HepG2 (cell line): Measurements from ENCODE around the gene EEF1AKMT4. TPM values are rescaled to one million over a fixed set of nuclear protein-coding genes. Genes with fewer than 3 reads are reported as not detected.

Experiments
- ARID2 ChIP-seq: sonication (generic); formaldehyde crosslinking; IDR thresholded peaks from 2 replicates; pipeline ENCODE4 v1.8.1; 2022; ENCODE audit warnings: mild to moderate bottlenecking, missing genetic modification reagents, borderline replicate concordance
- ISX ChIP-seq: sonication (generic); formaldehyde crosslinking; conservative IDR thresholded peaks from 2 replicates; pipeline ENCODE4 v1.5.0; 2020; ENCODE audit warnings: missing genetic modification reagents
- LCORL ChIP-seq, 2 experiments: fragments of 450-650 bp in 1 of 2; sonication (generic) in 1 of 2; formaldehyde crosslinking in 1 of 2; IDR thresholded peaks; 2 replicates each; pipeline versions ENCODE4 v1.5.0 to v1.6.1; 2017 to 2020; ENCODE audit warnings: antibody characterized with exemption in 1 of 2, missing genetic modification reagents in 1 of 2
- MIXL1 ChIP-seq: IDR thresholded peaks from 2 replicates; pipeline ENCODE4 v1.6.1; 2016
- MXI1 ChIP-seq: IDR thresholded peaks from 3 replicates; pipeline ENCODE4 v1.6.1; 2012; ENCODE audit warnings: low read depth, low read length, inconsistent platforms, borderline replicate concordance
- NPAS2 ChIP-seq: sonication (generic); formaldehyde crosslinking; IDR thresholded peaks from 2 replicates; pipeline ENCODE4 v1.8.0; 2022; ENCODE audit warnings: mild to moderate bottlenecking, missing genetic modification reagents, borderline replicate concordance
- RNF2 ChIP-seq: fragments of 450-650 bp; conservative IDR thresholded peaks from 2 replicates; pipeline ENCODE4 v1.6.1; 2016; ENCODE audit warnings: low read depth
- SMC3 ChIP-seq: IDR thresholded peaks from 2 replicates; pipeline ENCODE4 v1.6.1; 2011; ENCODE audit warnings: low read length, improper control_type of control experiment
- SUZ12 ChIP-seq: fragments of 150-350 bp; IDR thresholded peaks from 2 replicates; pipeline ENCODE4 v1.6.1; 2014; ENCODE audit warnings: low read depth, low read length
- ZNF143 ChIP-seq: sonication (generic); formaldehyde crosslinking; IDR thresholded peaks from 2 replicates; pipeline ENCODE4 v1.4.0; 2020; ENCODE audit warnings: missing genetic modification reagents
- ZNF253 ChIP-seq: sonication (generic); formaldehyde crosslinking; IDR thresholded peaks from 2 replicates; pipeline ENCODE4 v1.8.0; 2022; ENCODE audit warnings: mild to moderate bottlenecking, missing genetic modification reagents, borderline replicate concordance
- ZNF34 ChIP-seq: sonication (generic); formaldehyde crosslinking; IDR thresholded peaks from 2 replicates; pipeline ENCODE4 v1.4.0; 2020; ENCODE audit warnings: mild to moderate bottlenecking, missing genetic modification reagents, borderline replicate concordance
- ZNF546 ChIP-seq: sonication (generic); formaldehyde crosslinking; conservative IDR thresholded peaks from 2 replicates; pipeline ENCODE4 v1.8.1; 2023; ENCODE audit warnings: mild to moderate bottlenecking, missing genetic modification reagents
- ZNF670 ChIP-seq: sonication (generic); formaldehyde crosslinking; IDR thresholded peaks from 2 replicates; pipeline ENCODE4 v1.8.0; 2022; ENCODE audit warnings: mild to moderate bottlenecking, missing genetic modification reagents, borderline replicate concordance
- ZNF747 ChIP-seq: sonication (generic); formaldehyde crosslinking; IDR thresholded peaks from 2 replicates; pipeline ENCODE4 v1.8.1; 2023; ENCODE audit warnings: missing genetic modification reagents, mild to moderate bottlenecking, borderline replicate concordance
- ZNF879 ChIP-seq: sonication (generic); formaldehyde crosslinking; IDR thresholded peaks from 2 replicates; pipeline ENCODE4 v1.8.1; 2023; ENCODE audit warnings: missing genetic modification reagents
- polyA plus RNA-seq, 8 experiments: library from polyadenylated mRNA; depleted of rRNA in 3 of 8; stranded (reverse) in 7 of 8; unstranded in 1 of 8; fragments of >200 nt; fragmentation: Illumina TruSeq in 4 of 8; extraction: Trizol in 4 of 8; gene quantifications; 2 replicates each; pipeline versions ENCODE4 v1.2.1 to v1.2.3, GENCODE V29; 2011 to 2016; ENCODE audit warnings: low read depth in 4 of 8, missing spikeins in 1 of 8, mixed read lengths in 1 of 8; ENCODE audit not compliant: insufficient read depth in 1 of 8
- total RNA-seq, 5 experiments: library from RNA; depleted of rRNA; stranded (reverse); fragments of >200 nt; fragmentation: Illumina TruSeq; extraction: Trizol; gene quantifications; 2 replicates each; pipeline ENCODE4 v1.2.3, GENCODE V29; 2016; ENCODE audit warnings: low read depth in 1 of 5
- TF ChIP-seq, protein P1 (sequence below): sonication (generic); formaldehyde crosslinking; IDR thresholded peaks from 2 replicates; pipeline ENCODE4 v1.4.0; 2020; ENCODE audit warnings: mild to moderate bottlenecking, missing genetic modification reagents

Gene EEF1AKMT4
- total and polyA plus RNA-seq, 2 of the 13 experiments (the other 11 are each of a cell fraction or from before 2014, with no cell fraction given): 13.1 to 15.8 TPM

- TF ChIP-seq ISX (0 out of 2 replicates have a peak, but pooled peaks have one; percentile 54), LCORL (IDR thresholded peaks at IDR 0.05) (no peak), LCORL (CRISPR knock-in tag; IDR thresholded peaks at IDR 0.05) (peak; percentile 57; the same call in 1 of the 2 replicates), ZNF34 (peak; percentile 28; the same call in 1 of the 2 replicates), ARID2 (CRISPR knock-in tag) (no peak), ZNF253 (CRISPR knock-in tag) (no peak; the same call in 1 of the 2 replicates), ZNF143 (peak; percentile 76), SUZ12 (no peak), SMC3 (no peak), MIXL1 (0 out of 2 replicates have a peak, but pooled peaks have one; percentile 53), MXI1 (peak; percentile 94; the same call in 2 of the 3 replicates), NPAS2 (no peak), ZNF670 (CRISPR knock-in tag) (no peak), ZNF879 (CRISPR knock-in tag) (0 out of 2 replicates have a peak, but pooled peaks have one; percentile 58), ZNF546 (CRISPR knock-in tag) (no peak), RNF2 (no peak), ZNF747 (CRISPR knock-in tag) (peak; percentile 89)
- TF ChIP-seq, protein P1, sequence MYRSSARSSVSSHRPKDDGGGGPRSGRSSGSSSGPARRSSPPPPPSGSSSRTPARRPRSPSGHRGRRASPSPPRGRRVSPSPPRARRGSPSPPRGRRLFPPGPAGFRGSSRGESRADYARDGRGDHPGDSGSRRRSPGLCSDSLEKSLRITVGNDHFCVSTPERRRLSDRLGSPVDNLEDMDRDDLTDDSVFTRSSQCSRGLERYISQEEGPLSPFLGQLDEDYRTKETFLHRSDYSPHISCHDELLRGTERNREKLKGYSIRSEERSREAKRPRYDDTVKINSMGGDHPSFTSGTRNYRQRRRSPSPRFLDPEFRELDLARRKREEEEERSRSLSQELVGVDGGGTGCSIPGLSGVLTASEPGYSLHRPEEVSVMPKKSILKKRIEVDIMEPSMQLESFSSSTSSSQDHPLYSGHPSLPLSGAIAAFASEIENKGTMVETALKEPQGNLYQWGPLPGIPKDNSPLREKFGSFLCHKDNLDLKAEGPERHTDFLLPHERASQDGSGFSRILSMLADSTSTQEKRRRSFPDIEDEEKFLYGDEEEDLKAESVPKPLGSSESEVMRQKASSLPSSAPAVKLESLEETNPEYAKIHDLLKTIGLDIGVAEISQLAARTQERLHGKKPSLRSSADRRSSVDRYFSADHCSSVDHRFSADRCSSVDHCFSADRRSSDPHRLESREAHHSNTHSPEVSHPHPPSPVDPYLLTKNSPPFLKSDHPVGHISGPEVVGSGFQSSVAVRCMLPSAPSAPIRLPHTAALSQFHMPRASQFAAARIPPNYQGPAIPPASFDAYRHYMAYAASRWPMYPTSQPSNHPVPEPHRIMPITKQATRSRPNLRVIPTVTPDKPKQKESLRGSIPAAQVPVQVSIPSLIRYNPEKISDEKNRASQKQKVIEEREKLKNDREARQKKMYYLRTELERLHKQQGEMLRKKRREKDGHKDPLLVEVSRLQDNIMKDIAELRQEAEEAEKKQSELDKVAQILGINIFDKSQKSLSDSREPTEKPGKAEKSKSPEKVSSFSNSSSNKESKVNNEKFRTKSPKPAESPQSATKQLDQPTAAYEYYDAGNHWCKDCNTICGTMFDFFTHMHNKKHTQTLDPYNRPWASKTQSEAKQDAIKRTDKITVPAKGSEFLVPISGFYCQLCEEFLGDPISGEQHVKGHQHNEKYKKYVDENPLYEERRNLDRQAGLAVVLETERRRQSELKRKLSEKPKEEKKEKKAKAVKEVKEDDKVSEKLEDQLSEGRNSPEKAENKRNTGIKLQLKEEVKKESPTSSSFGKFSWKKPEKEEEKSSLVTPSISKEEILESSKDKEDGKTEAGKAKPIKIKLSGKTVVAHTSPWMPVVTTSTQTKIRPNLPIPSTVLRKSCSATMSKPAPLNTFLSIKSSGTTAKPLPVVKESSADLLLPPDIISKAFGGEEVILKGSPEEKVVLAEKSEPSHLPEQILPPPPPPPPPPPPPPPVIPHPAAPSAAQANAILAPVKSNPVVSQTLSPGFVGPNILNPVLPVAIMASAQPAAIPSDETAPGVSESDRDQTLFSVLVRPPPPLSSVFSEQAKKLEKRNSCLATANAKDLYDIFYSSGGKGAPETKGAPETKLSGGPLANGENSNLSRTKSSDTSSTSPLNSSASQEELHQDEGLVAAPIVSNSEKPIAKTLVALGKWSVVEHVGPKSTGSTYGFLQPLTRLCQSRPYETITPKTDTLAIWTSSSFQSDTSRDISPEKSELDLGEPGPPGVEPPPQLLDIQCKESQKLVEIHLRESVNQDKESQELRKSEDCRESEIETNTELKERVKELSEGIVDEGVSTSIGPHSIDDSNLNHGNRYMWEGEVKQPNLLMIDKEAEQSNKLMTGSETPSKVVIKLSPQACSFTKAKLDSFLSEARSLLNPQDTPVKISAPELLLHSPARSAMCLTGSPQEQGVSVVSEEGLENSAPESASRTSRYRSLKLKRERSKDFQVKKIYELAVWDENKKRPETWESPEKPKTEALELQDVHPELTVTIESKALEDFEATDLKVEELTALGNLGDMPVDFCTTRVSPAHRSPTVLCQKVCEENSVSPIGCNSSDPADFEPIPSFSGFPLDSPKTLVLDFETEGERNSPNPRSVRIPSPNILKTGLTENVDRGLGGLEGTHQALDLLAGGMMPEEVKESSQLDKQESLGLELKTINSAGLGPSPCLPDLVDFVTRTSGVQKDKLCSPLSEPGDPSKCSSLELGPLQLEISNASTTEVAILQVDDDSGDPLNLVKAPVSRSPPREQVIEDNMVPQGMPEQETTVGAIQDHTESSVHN (CRISPR knock-in tag): no peak
Measured at GRCh38 chr3:184248454-184249411, 739 bp upstream of the EEF1AKMT4 start, which contains the start of gene ALG3 (continued).
